M059J (cell line): ENCODE measurements around the gene HIVEP3. TPM values are rescaled to one million over a fixed set of nuclear protein-coding genes. Genes with fewer than 3 reads are reported as not detected.

ENCODE experiments used
- DNase-seq: peaks from one replicate; pipeline ENCODE4 v3.0.0-alpha.2; 2012; ENCODE audit warnings: low read depth
- total RNA-seq: library from RNA; depleted of rRNA; stranded (reverse); fragments of >200 nt; shearing (Covaris generic); gene quantifications from 2 replicates; pipeline ENCODE4 v1.2.3, GENCODE V29; 2014

Gene HIVEP3
- total RNA-seq, 1 experiment from 2014 or later = 4.2 TPM

- DNase-seq = no peak
Measured at GRCh38 chr1:41632781-41633575, 285.7 kb downstream of the HIVEP3 start.

- DNase-seq = peak; percentile 81
Measured at GRCh38 chr1:41631971-41632370, 286.8 kb downstream of the HIVEP3 start.

GRCh38 chr1:41631154-41631553 lies 287.6 kb downstream of the HIVEP3 start:
- DNase-seq = no peak

GRCh38 chr1:41629571-41629970 lies 289.2 kb downstream of the HIVEP3 start:
- DNase-seq = peak; percentile 96

- peak; percentile 70 for DNase-seq
Measured at GRCh38 chr1:41629141-41629540, 289.6 kb downstream of the HIVEP3 start.

GRCh38 chr1:41627491-41628280 lies 291.0 kb downstream of the HIVEP3 start:
- no peak for DNase-seq

- DNase-seq = peak; percentile 91
Measured at GRCh38 chr1:41626616-41627375, 291.9 kb downstream of the HIVEP3 start.

GRCh38 chr1:41626146-41626545 lies 292.6 kb downstream of the HIVEP3 start:
- DNase-seq = peak; percentile 90

- DNase-seq = no peak
Measured at GRCh38 chr1:41623736-41624135, 295.0 kb downstream of the HIVEP3 start.

- peak; percentile 52 for DNase-seq
Measured at GRCh38 chr1:41622859-41623732, 295.6 kb downstream of the HIVEP3 start.

GRCh38 chr1:41622402-41622801 lies 296.3 kb downstream of the HIVEP3 start:
- DNase-seq = no peak

- DNase-seq = no peak
Measured at GRCh38 chr1:41621791-41622190, 296.9 kb downstream of the HIVEP3 start.

GRCh38 chr1:41621256-41621655 lies 297.5 kb downstream of the HIVEP3 start:
- no peak for DNase-seq

- no peak for DNase-seq
Measured at GRCh38 chr1:41620365-41621169, 298.2 kb downstream of the HIVEP3 start.

- peak; percentile 18 for DNase-seq
Measured at GRCh38 chr1:41619511-41620364, 299.0 kb downstream of the HIVEP3 start.

GRCh38 chr1:41618871-41619270 lies 299.9 kb downstream of the HIVEP3 start:
- no peak for DNase-seq

- peak; percentile 75 for DNase-seq
Measured at GRCh38 chr1:41618066-41618825, 300.5 kb downstream of the HIVEP3 start.

- DNase-seq = no peak
Measured at GRCh38 chr1:41617336-41617735, 301.4 kb downstream of the HIVEP3 start.

GRCh38 chr1:41616563-41616962 lies 302.2 kb downstream of the HIVEP3 start:
- no peak for DNase-seq
